Measurements from ENCODE around the gene SORCS1.

Gene SORCS1

GRCh38 chr10:106609470-106610266, 554.8 kb downstream of the SORCS1 start:
- CTCF ChIA-PET: interaction anchor here (0.6 to 1.5 kb wide), 7 partner anchors 39 to 996 kb away, joined by 3 to 5 read pairs (median 3); no protein-coding TSS in a partner anchor
- TF ChIP-seq ZNF335 (tag by site-specific recombination; conservative IDR thresholded peaks at IDR 0.05) (no peak), EGR2 (tag by site-specific recombination; IDR thresholded peaks at IDR 0.05; ENCODE audit: low read depth) (no peak), GLIS2 (tag by site-specific recombination; IDR thresholded peaks at IDR 0.05) (no peak), ZNF660 (tag by site-specific recombination; IDR thresholded peaks at IDR 0.05) (no peak)
- no peaks in the 10 kb centered on the region for H3K9me3 ChIP-seq (ENCODE audit: control insufficient read depth, insufficient read depth, low read depth, low read length)
- H3K36me3 ChIP-seq (ENCODE audit: control insufficient read depth in 2 of 2, insufficient read depth in 1 of 2, low read length in 2 of 2): no peaks in the 10 kb centered on the region
- POLR2A ChIA-PET: no interaction called here
- H3K27ac ChIP-seq (ENCODE audit: extremely low read depth, low read depth, low read length): no peak overlapping the region
- no peak overlapping the region for H3K4me3 ChIP-seq (ENCODE audit: low read depth, low read length)
- H3K4me1 ChIP-seq (ENCODE audit: control insufficient read depth, insufficient read depth, low read length): no peaks in the 10 kb centered on the region; the same call in 1 of the 2 replicates

- H3K4me1 ChIP-seq (ENCODE audit: control insufficient read depth, insufficient read depth, low read length): no peaks in the 10 kb centered on the region; the same call in 1 of the 2 replicates
- POLR2A ChIA-PET: no interaction called here
- H3K4me3 ChIP-seq (ENCODE audit: low read depth, low read length): no peak overlapping the region
- TF ChIP-seq BCL11B (tag by site-specific recombination; IDR thresholded peaks at IDR 0.05; ENCODE audit: low read depth) (no peak), ZNF341 (tag by site-specific recombination; IDR thresholded peaks at IDR 0.05; ENCODE audit: low read depth) (no peak), ZNF76 (tag by site-specific recombination; IDR thresholded peaks at IDR 0.05; ENCODE audit: borderline replicate concordance, low read depth) (no peak), ZNF138 (tag by site-specific recombination; IDR thresholded peaks at IDR 0.05; ENCODE audit: borderline replicate concordance) (no peak), ZNF555 (tag by site-specific recombination; conservative IDR thresholded peaks at IDR 0.05) (no peak), ZNF184 (tag by site-specific recombination; IDR thresholded peaks at IDR 0.05) (no peak), ZBTB26 (tag by site-specific recombination; optimal IDR thresholded peaks at IDR 0.05) (no peak), BCL6B (tag by site-specific recombination; IDR thresholded peaks at IDR 0.05) (no peak), MYNN (tag by site-specific recombination; IDR thresholded peaks at IDR 0.05; ENCODE audit: borderline replicate concordance) (no peak), ZFHX2 (tag by site-specific recombination; conservative IDR thresholded peaks at IDR 0.05) (no peak)
- TF ChIP-seq, protein P1, sequence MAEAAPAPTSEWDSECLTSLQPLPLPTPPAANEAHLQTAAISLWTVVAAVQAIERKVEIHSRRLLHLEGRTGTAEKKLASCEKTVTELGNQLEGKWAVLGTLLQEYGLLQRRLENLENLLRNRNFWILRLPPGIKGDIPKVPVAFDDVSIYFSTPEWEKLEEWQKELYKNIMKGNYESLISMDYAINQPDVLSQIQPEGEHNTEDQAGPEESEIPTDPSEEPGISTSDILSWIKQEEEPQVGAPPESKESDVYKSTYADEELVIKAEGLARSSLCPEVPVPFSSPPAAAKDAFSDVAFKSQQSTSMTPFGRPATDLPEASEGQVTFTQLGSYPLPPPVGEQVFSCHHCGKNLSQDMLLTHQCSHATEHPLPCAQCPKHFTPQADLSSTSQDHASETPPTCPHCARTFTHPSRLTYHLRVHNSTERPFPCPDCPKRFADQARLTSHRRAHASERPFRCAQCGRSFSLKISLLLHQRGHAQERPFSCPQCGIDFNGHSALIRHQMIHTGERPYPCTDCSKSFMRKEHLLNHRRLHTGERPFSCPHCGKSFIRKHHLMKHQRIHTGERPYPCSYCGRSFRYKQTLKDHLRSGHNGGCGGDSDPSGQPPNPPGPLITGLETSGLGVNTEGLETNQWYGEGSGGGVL (tag by site-specific recombination; IDR thresholded peaks at IDR 0.05): no peak
- TF ChIP-seq, protein P2, sequence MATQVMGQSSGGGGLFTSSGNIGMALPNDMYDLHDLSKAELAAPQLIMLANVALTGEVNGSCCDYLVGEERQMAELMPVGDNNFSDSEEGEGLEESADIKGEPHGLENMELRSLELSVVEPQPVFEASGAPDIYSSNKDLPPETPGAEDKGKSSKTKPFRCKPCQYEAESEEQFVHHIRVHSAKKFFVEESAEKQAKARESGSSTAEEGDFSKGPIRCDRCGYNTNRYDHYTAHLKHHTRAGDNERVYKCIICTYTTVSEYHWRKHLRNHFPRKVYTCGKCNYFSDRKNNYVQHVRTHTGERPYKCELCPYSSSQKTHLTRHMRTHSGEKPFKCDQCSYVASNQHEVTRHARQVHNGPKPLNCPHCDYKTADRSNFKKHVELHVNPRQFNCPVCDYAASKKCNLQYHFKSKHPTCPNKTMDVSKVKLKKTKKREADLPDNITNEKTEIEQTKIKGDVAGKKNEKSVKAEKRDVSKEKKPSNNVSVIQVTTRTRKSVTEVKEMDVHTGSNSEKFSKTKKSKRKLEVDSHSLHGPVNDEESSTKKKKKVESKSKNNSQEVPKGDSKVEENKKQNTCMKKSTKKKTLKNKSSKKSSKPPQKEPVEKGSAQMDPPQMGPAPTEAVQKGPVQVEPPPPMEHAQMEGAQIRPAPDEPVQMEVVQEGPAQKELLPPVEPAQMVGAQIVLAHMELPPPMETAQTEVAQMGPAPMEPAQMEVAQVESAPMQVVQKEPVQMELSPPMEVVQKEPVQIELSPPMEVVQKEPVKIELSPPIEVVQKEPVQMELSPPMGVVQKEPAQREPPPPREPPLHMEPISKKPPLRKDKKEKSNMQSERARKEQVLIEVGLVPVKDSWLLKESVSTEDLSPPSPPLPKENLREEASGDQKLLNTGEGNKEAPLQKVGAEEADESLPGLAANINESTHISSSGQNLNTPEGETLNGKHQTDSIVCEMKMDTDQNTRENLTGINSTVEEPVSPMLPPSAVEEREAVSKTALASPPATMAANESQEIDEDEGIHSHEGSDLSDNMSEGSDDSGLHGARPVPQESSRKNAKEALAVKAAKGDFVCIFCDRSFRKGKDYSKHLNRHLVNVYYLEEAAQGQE (tag by site-specific recombination; IDR thresholded peaks at IDR 0.05): no peak
- H3K36me3 ChIP-seq (ENCODE audit: control insufficient read depth in 2 of 2, insufficient read depth in 1 of 2, low read length in 2 of 2): no peaks in the 10 kb centered on the region
- CTCF ChIA-PET: no interaction called here
- no peak overlapping the region for H3K27ac ChIP-seq (ENCODE audit: extremely low read depth, low read depth, low read length)
- H3K9me3 ChIP-seq (ENCODE audit: control insufficient read depth, insufficient read depth, low read depth, low read length): no peaks in the 10 kb centered on the region
Measured at GRCh38 chr10:106608066-106608465, 556.4 kb downstream of the SORCS1 start.

All from HEK293 (cell line).